Renal cortical epithelial cell (primary cell): ENCODE data around the gene COL19A1. TPM values are rescaled to one million over a fixed set of nuclear protein-coding genes. Genes with fewer than 3 reads are reported as not detected.
A peak's percentile ranks its signal among the peaks of the same experiment; 100 is the strongest.
"Not testable (repeated sequence)": the region's sequence is repeated elsewhere in the genome, so short reads cannot be mapped to it uniquely, and the experiment has no call there.

Source experiments
- DNase-seq: peaks from one replicate; pipeline ENCODE4 v3.0.0-alpha.2; 2011; ENCODE audit warnings: low read depth
- total RNA-seq: library from RNA; depleted of rRNA; stranded (reverse); fragments of >200 nt; gene quantifications from 2 replicates; pipeline ENCODE4 v1.2.3, GENCODE V29; 2014

The COL19A1 gene
- not detected in 2 replicates for total RNA-seq

- no peak for DNase-seq
Observed at GRCh38 chr6:69866351-69866769, at the start of gene COL19A1. Gene COL19A1 (plus strand): TSS chr6:69866556. CDS start chr6:69879568, 13,012 bp downstream.

GRCh38 chr6:69816569-69816968 lies 49.8 kb upstream of the COL19A1 start:
- no peak for DNase-seq

GRCh38 chr6:69817358-69817757 lies 49.0 kb upstream of the COL19A1 start:
- no peak for DNase-seq

GRCh38 chr6:69818223-69818930 lies 48.0 kb upstream of the COL19A1 start:
- DNase-seq: no peak

- no peak for DNase-seq
Observed at GRCh38 chr6:69819138-69819537, 47.2 kb upstream of the COL19A1 start.

- no peak for DNase-seq
Observed at GRCh38 chr6:69820018-69820417, 46.3 kb upstream of the COL19A1 start.

- DNase-seq: no peak
Observed at GRCh38 chr6:69820438-69820837, 45.9 kb upstream of the COL19A1 start.

- DNase-seq: not testable (repeated sequence)
Observed at GRCh38 chr6:69824355-69824754, 42.0 kb upstream of the COL19A1 start.

- peak; percentile 41 for DNase-seq
Observed at GRCh38 chr6:69825904-69826303, 40.5 kb upstream of the COL19A1 start.

GRCh38 chr6:69827276-69827893 lies 39.0 kb upstream of the COL19A1 start:
- DNase-seq: peak; percentile 65

GRCh38 chr6:69832558-69832957 lies 33.8 kb upstream of the COL19A1 start:
- no peak for DNase-seq

- peak; percentile 82 for DNase-seq
Observed at GRCh38 chr6:69835414-69836179, 30.8 kb upstream of the COL19A1 start.

GRCh38 chr6:69841862-69842261 lies 24.5 kb upstream of the COL19A1 start:
- no peak for DNase-seq

- DNase-seq: no peak
Observed at GRCh38 chr6:69843189-69843588, 23.2 kb upstream of the COL19A1 start.

GRCh38 chr6:69846312-69846711 lies 20.0 kb upstream of the COL19A1 start:
- no peak for DNase-seq

- no peak for DNase-seq
Observed at GRCh38 chr6:69846770-69847491, 19.4 kb upstream of the COL19A1 start.

GRCh38 chr6:69847492-69847788 lies 18.9 kb upstream of the COL19A1 start:
- no peak for DNase-seq

- DNase-seq: no peak
Observed at GRCh38 chr6:69848552-69848951, 17.8 kb upstream of the COL19A1 start.

GRCh38 chr6:69852706-69853105 lies 13.7 kb upstream of the COL19A1 start:
- no peak for DNase-seq

- DNase-seq: no peak
Observed at GRCh38 chr6:69861986-69862385, 4.4 kb upstream of the COL19A1 start.

- no peak for DNase-seq
Observed at GRCh38 chr6:69863766-69864165, 2.6 kb upstream of the COL19A1 start.

- DNase-seq: peak; percentile 19
Observed at GRCh38 chr6:69865126-69865525, 1.2 kb upstream of the COL19A1 start.
